IMR-90 (cell line): ENCODE data around the gene CELSR1. TPM values are rescaled to one million over a fixed set of nuclear protein-coding genes. Genes with fewer than 3 reads are reported as not detected.

Experiments used
- ATAC-seq: fragments of 200-7000 bp; cut with Tn5 transposase; 2 replicates; pipeline ENCODE4 v1.9.1; 2020; ENCODE audit warnings: low read depth, mild to moderate bottlenecking, moderate library complexity
- BruUV-seq: library from RNA; stranded (reverse); fragments of 400-500 nt; replicated peaks from 2 replicates; lab custom pipeline; 2021; lab: Mats Ljungman, UMichigan
- CTCF ChIA-PET: fragments of 300-600 bp; formaldehyde crosslinking; extraction: SDS; loops from one replicate; lab custom pipeline; 2021; ENCODE audit warnings: antibody characterized with exemption; lab: Yijun Ruan, JAX
- POLR2A ChIA-PET: fragments of 300-600 bp; sonication (Branson Sonifier 250); formaldehyde crosslinking; loops from one replicate; lab custom pipeline; 2022; ENCODE audit warnings: antibody characterized with exemption; ENCODE audit not compliant: unreplicated experiment; lab: Charles Lee
- DNase-seq: peaks from one replicate; pipeline ENCODE4 v3.0.0; 2013
- H2AFZ ChIP-seq: replicated peaks from 2 replicates; pipeline ENCODE3; 2013; ENCODE audit warnings: low read length, mild to moderate bottlenecking; ENCODE audit not compliant: poor library complexity
- H2AK5ac ChIP-seq: 2 replicates; pipeline ENCODE4 v1.6.1; 2013; ENCODE audit warnings: low read depth, low read length, inconsistent platforms
- H2AK9ac ChIP-seq: replicated peaks from 2 replicates; pipeline ENCODE3; 2013; ENCODE audit warnings: mild to moderate bottlenecking, low read depth, low read length, moderate library complexity; ENCODE audit not compliant: poor library complexity
- H2BK120ac ChIP-seq: 2 replicates; pipeline ENCODE4 v1.6.1; 2013; ENCODE audit warnings: low read depth, low read length, inconsistent platforms
- H2BK15ac ChIP-seq: 3 replicates; pipeline ENCODE4 v1.6.1; 2013; ENCODE audit warnings: low read depth, low read length, inconsistent platforms
- H2BK20ac ChIP-seq: 2 replicates; pipeline ENCODE4 v1.6.1; 2013; ENCODE audit warnings: low read depth, mild to moderate bottlenecking, inconsistent platforms, low read length, moderate library complexity
- H2BK5ac ChIP-seq: 2 replicates; pipeline ENCODE4 v1.6.1; 2013; ENCODE audit warnings: mild to moderate bottlenecking, low read depth, low read length, inconsistent platforms; ENCODE audit not compliant: poor library complexity, severe bottlenecking
- H3K14ac ChIP-seq: replicated peaks from 2 replicates; pipeline ENCODE4 v1.6.1; 2013; ENCODE audit warnings: low read depth, low read length, inconsistent platforms
- H3K18ac ChIP-seq: 2 replicates; pipeline ENCODE4 v1.6.1; 2013; ENCODE audit warnings: low read depth, low read length, control low read depth
- H3K23ac ChIP-seq: 2 replicates; pipeline ENCODE4 v1.6.1; 2013; ENCODE audit warnings: low read depth, low read length, inconsistent platforms
- H3K27ac ChIP-seq: 2 replicates; pipeline ENCODE4 v1.5.1; 2013; ENCODE audit warnings: mild to moderate bottlenecking, control low read depth, low read length; ENCODE audit not compliant: insufficient read depth
- H3K27me3 ChIP-seq: 2 replicates; pipeline ENCODE4 v1.6.1; 2013; ENCODE audit warnings: low read length; ENCODE audit not compliant: control insufficient read depth, insufficient read depth
- H3K36me3 ChIP-seq: 2 replicates; pipeline ENCODE4 v1.6.1; 2013; ENCODE audit warnings: low read length, mixed read lengths; ENCODE audit not compliant: control insufficient read depth, insufficient read depth
- H3K4ac ChIP-seq: 2 replicates; pipeline ENCODE4 v1.6.1; 2013; ENCODE audit warnings: low read depth, low read length, inconsistent platforms
- H3K4me1 ChIP-seq: 2 replicates; pipeline ENCODE4 v1.6.1; 2013; ENCODE audit warnings: low read length, mixed read lengths; ENCODE audit not compliant: control insufficient read depth, insufficient read depth
- H3K4me2 ChIP-seq: 2 replicates; pipeline ENCODE4 v1.6.1; 2013; ENCODE audit warnings: low read depth, mild to moderate bottlenecking, control low read depth, low read length, moderate library complexity
- H3K4me3 ChIP-seq: 2 replicates; pipeline ENCODE4 v1.5.1; 2013; ENCODE audit warnings: low read depth, mild to moderate bottlenecking, control low read depth, low read length, moderate library complexity; ENCODE audit not compliant: insufficient read depth
- H3K56ac ChIP-seq: 2 replicates; pipeline ENCODE4 v1.6.1; 2013; ENCODE audit warnings: low read length, inconsistent platforms; ENCODE audit not compliant: insufficient read depth; ENCODE audit errors: extremely low read depth
- H3K79me1 ChIP-seq, 2 experiments: 2 replicates each; pipeline ENCODE4 v1.6.1; 2013; ENCODE audit warnings: low read length in 2 of 2, inconsistent platforms in 1 of 2, low read depth in 1 of 2
- H3K9ac ChIP-seq: 2 replicates; pipeline ENCODE4 v1.6.1; 2013; ENCODE audit warnings: low read depth, low read length, control low read depth
- H3K9me1 ChIP-seq: 2 replicates; pipeline ENCODE4 v1.6.1; 2013; ENCODE audit warnings: low read length, inconsistent platforms; ENCODE audit not compliant: insufficient read depth
- H3K9me3 ChIP-seq: 2 replicates; pipeline ENCODE4 v1.6.1; 2013; ENCODE audit warnings: low read length; ENCODE audit not compliant: control insufficient read depth, insufficient read depth
- H4K20me1 ChIP-seq: 2 replicates; pipeline ENCODE4 v1.6.1; 2013; ENCODE audit warnings: low read length, inconsistent platforms; ENCODE audit not compliant: insufficient read depth
- H4K5ac ChIP-seq: 2 replicates; pipeline ENCODE4 v1.6.1; 2013; ENCODE audit warnings: mild to moderate bottlenecking, low read depth, low read length, control low read depth
- H4K8ac ChIP-seq, 2 experiments: 2 replicates each; pipeline ENCODE4 v1.6.1; 2013; ENCODE audit warnings: low read depth in 2 of 2, low read length in 2 of 2, control low read depth in 1 of 2, inconsistent platforms in 1 of 2
- H4K91ac ChIP-seq: 2 replicates; pipeline ENCODE4 v1.6.1; 2013; ENCODE audit warnings: low read depth, low read length, inconsistent platforms; ENCODE audit not compliant: insufficient read depth
- BHLHE40 ChIP-seq: fragments of 150-350 bp; IDR thresholded peaks from 2 replicates; pipeline ENCODE4 v1.6.1; 2016; ENCODE audit warnings: mild to moderate bottlenecking, low read depth, low read length
- CTCF ChIP-seq: conservative IDR thresholded peaks from 2 replicates; pipeline ENCODE4 v1.5.1; 2012; ENCODE audit warnings: mild to moderate bottlenecking, low read depth, low read length, improper control_type of control experiment
- MAFK ChIP-seq: IDR thresholded peaks from 2 replicates; pipeline ENCODE4 v1.6.1; 2012; ENCODE audit warnings: low read depth, low read length, improper control_type of control experiment
- NFE2L2 ChIP-seq: fragments of 150-350 bp; IDR thresholded peaks from 2 replicates; pipeline ENCODE4 v1.6.1; 2016; ENCODE audit warnings: low read depth, mild to moderate bottlenecking, low read length
- RAD21 ChIP-seq: IDR thresholded peaks from 2 replicates; pipeline ENCODE4 v1.6.1; 2012; ENCODE audit warnings: low read length, improper control_type of control experiment
- SMC3 ChIP-seq: fragments of 150-350 bp; IDR thresholded peaks from 2 replicates; pipeline ENCODE4 v1.6.1; 2016; ENCODE audit warnings: low read depth, mild to moderate bottlenecking, antibody characterized with exemption, low read length, moderate library complexity
- USF2 ChIP-seq: fragments of 150-350 bp; IDR thresholded peaks from 2 replicates; pipeline ENCODE4 v1.6.1; 2017; ENCODE audit warnings: mild to moderate bottlenecking, antibody characterized with exemption, low read length, low read depth
- WGBS, 2 experiments: methylation state at CpG; one replicate each; pipeline versions ENCODE4 v1.1.5 to v1.1.7; 2013; ENCODE audit warnings: missing lambda C conversion rate in 2 of 2; ENCODE audit not compliant: insufficient read length in 1 of 2; ENCODE audit errors: extremely low coverage in 2 of 2; 5-methylcytosine and 5-hydroxymethylcytosine counted together
- dilution Hi-C: fragments of 300-500 bp; cut with HindIII; formaldehyde crosslinking; loops from one replicate; pipeline ENCODE4 v1.14.3; 2018; ENCODE audit warnings: low sequenced_read_pairs; ENCODE audit not compliant: unreplicated experiment
- in situ Hi-C: fragments of 300-500 bp; cut with MboI; formaldehyde crosslinking; loops from 3 replicates; pipeline ENCODE4 v1.14.3; 2019; ENCODE audit warnings: low sequenced_read_pairs, inconsistent platforms, mixed read lengths
- intact Hi-C: fragments of 100-400 bp; cut with micrococcal nuclease; formaldehyde crosslinking; loops from 2 replicates; pipeline ENCODE4 v1.10.0; 2022
- polyA plus RNA-seq, 3 experiments: library from polyadenylated mRNA; depleted of rRNA; stranded (reverse); fragments of >200 nt; gene quantifications; 2 replicates each; pipeline ENCODE4 v1.2.3, GENCODE V29; 2012; ENCODE audit warnings: low replicate concordance in 1 of 3
- total RNA-seq: library from RNA; depleted of rRNA; stranded (reverse); fragments of >200 nt; gene quantifications from 2 replicates; pipeline ENCODE4 v1.2.3, GENCODE V29; 2012

The CELSR1 gene
- total and polyA plus RNA-seq, 2 of the 4 experiments (the other 2 are of a cell fraction): 0.36 to 0.82 TPM

GRCh38 chr22:46490538-46490937 is 46.9 kb downstream of the CELSR1 start:
- CTCF ChIA-PET: no interaction called here
- no peak overlapping the region for H4K8ac ChIP-seq
- H2BK15ac ChIP-seq: no peak overlapping the region
- H3K9ac ChIP-seq: no peak overlapping the region
- dilution Hi-C loops: no loop called here
- ATAC-seq (no peak), DNase-seq (no peak)
- WGBS, 2 experiments: 68% methylated on average over 3 of the region's 11 CpGs; no CpG with 5 or more reads in 1 of the 2 experiments
- no peak overlapping the region for H3K4me3 ChIP-seq
- no peak overlapping the region for H3K56ac ChIP-seq
- no peaks in the 10 kb centered on the region for H3K36me3 ChIP-seq
- H2BK20ac ChIP-seq: no peak overlapping the region
- BruUV-seq: no TSS peak
- intact Hi-C loops: no loop called here
- no peaks in the 10 kb centered on the region for H3K9me1 ChIP-seq
- H3K4me2 ChIP-seq: no peak overlapping the region
- no peak overlapping the region for H3K4ac ChIP-seq
- H2AK5ac ChIP-seq: no peak overlapping the region
- in situ Hi-C loops: no loop called here
- no peak overlapping the region for H4K91ac ChIP-seq
- no peak overlapping the region for H3K27ac ChIP-seq
- peak overlapping the region; percentile 43 for H2AFZ ChIP-seq
- H3K79me1 ChIP-seq: no peaks in the 10 kb centered on the region
- no peak overlapping the region for H4K5ac ChIP-seq
- no peak overlapping the region for H3K23ac ChIP-seq
- H3K18ac ChIP-seq: no peak overlapping the region
- no peak overlapping the region for H2BK5ac ChIP-seq
- H3K27me3 ChIP-seq: peaks cover 8% of the 10 kb centered on the region
- TF ChIP-seq SMC3 (no peak), MAFK (no peak), CTCF (no peak), USF2 (no peak), RAD21 (no peak), NFE2L2 (no peak), BHLHE40 (no peak)
- H2AK9ac ChIP-seq: no peak overlapping the region
- no peak overlapping the region for H2BK120ac ChIP-seq
- H3K14ac ChIP-seq: no peak overlapping the region
- H3K9me3 ChIP-seq: no peaks in the 10 kb centered on the region
- POLR2A ChIA-PET: no interaction called here
- H4K20me1 ChIP-seq: no peaks in the 10 kb centered on the region
- H3K4me1 ChIP-seq: no peaks in the 10 kb centered on the region
